Smooth muscle cell (in vitro differentiated cells): Measurements from ENCODE around the gene SGK1. TPM values are rescaled to one million over a fixed set of nuclear protein-coding genes. Genes with fewer than 3 reads are reported as not detected.
"Not testable (repeated sequence)": the region's sequence is repeated elsewhere in the genome, so short reads cannot be mapped to it uniquely, and the experiment has no call there.

Experiments used
- DNase-seq: peaks from one replicate; lab custom pipeline; 2025; ENCODE audit not compliant: unreplicated experiment; lab: John Stamatoyannopoulos, UW
- H2AFZ ChIP-seq: fragments of 200-600 bp; sonication (generic); 2 replicates; pipeline ENCODE4 v1.6.0; 2016; ENCODE audit warnings: antibody characterized with exemption, low read depth, mild to moderate bottlenecking
- H3F3A ChIP-seq: fragments of 200-600 bp; sonication (generic); 2 replicates; pipeline ENCODE4 v1.6.0; 2017; ENCODE audit warnings: antibody characterized with exemption, low read depth
- H3K27ac ChIP-seq: fragments of 200-600 bp; sonication (generic); 2 replicates; pipeline ENCODE4 v1.5.1; 2016; ENCODE audit warnings: low read depth, mild to moderate bottlenecking
- H3K27me3 ChIP-seq: fragments of 200-600 bp; sonication (generic); 2 replicates; pipeline ENCODE4 v1.6.1; 2016; ENCODE audit warnings: low read depth, mild to moderate bottlenecking
- H3K36me3 ChIP-seq: fragments of 200-600 bp; sonication (generic); 2 replicates; pipeline ENCODE4 v1.5.1; 2016; ENCODE audit warnings: low read depth
- H3K4me1 ChIP-seq: fragments of 200-600 bp; sonication (generic); 2 replicates; pipeline ENCODE4 v1.5.1; 2016; ENCODE audit warnings: low read depth
- H3K4me2 ChIP-seq: fragments of 200-600 bp; sonication (generic); 2 replicates; pipeline ENCODE4 v1.6.0; 2016; ENCODE audit warnings: mild to moderate bottlenecking
- H3K4me3 ChIP-seq: fragments of 200-600 bp; sonication (generic); 2 replicates; pipeline ENCODE4 v1.5.1; 2016; ENCODE audit warnings: mild to moderate bottlenecking
- H3K79me2 ChIP-seq: fragments of 200-600 bp; sonication (generic); 2 replicates; pipeline ENCODE4 v1.6.0; 2016; ENCODE audit warnings: low read depth, mild to moderate bottlenecking
- H3K9ac ChIP-seq: fragments of 200-600 bp; sonication (generic); 2 replicates; pipeline ENCODE4 v1.6.0; 2016; ENCODE audit warnings: low read depth
- H3K9me3 ChIP-seq: fragments of 200-600 bp; sonication (generic); replicated peaks from 2 replicates; pipeline ENCODE4 v1.5.1; 2016; ENCODE audit warnings: low read depth
- H4K20me1 ChIP-seq: fragments of 200-600 bp; sonication (generic); 2 replicates; pipeline ENCODE4 v1.6.0; 2016; ENCODE audit warnings: low read depth
- CTCF ChIP-seq: fragments of 200-600 bp; sonication (generic); IDR thresholded peaks from 2 replicates; pipeline ENCODE4 v1.5.1; 2017; ENCODE audit warnings: borderline replicate concordance, mild to moderate bottlenecking, antibody characterized with exemption; ENCODE audit not compliant: insufficient read depth, poor library complexity, severe bottlenecking
- WGBS: methylation state at CpG from one replicate; pipeline ENCODE4 v1.1.7; 2016; ENCODE audit warnings: low lambda C conversion rate; 5-methylcytosine and 5-hydroxymethylcytosine counted together
- polyA plus RNA-seq: library from polyadenylated mRNA; unstranded; fragments of >200 nt; fragmentation: Nextera tagmentation; extraction: Ambion mirVana; gene quantifications from 2 replicates; pipeline ENCODE4 v1.2.1, GENCODE V29; 2016
- total RNA-seq: library from RNA; depleted of rRNA; stranded (reverse); fragments of >200 nt; gene quantifications from 2 replicates; pipeline ENCODE4 v1.2.3, GENCODE V29; 2014

SGK1 gene
- total and polyA plus RNA-seq, 2 experiments from 2014 or later, result 18.9 to 109 TPM

- Histone ChIP-seq H3K27me3 (no peaks in the 10 kb centered on the region), H3K9ac (no peak overlapping the region), H3K4me3 (no peak overlapping the region), H3K4me2 (no peak overlapping the region), H4K20me1 (no peaks in the 10 kb centered on the region), H3K4me1 (peaks cover 2% of the 10 kb centered on the region), H3K36me3 (no peaks in the 10 kb centered on the region), H3F3A (no peaks in the 10 kb centered on the region), H3K27ac (no peak overlapping the region), H3K9me3 (no peaks in the 10 kb centered on the region), H2AFZ (no peak overlapping the region), H3K79me2 (no peaks in the 10 kb centered on the region)
- no peak for DNase-seq
- no peak for TF ChIP-seq CTCF
- WGBS, result 94% methylated on average over 3 of the region's 3 CpGs
Measured at GRCh38 chr6:134282816-134283215, 35.1 kb downstream of the SGK1 start.

GRCh38 chr6:134281388-134281787 is 36.5 kb downstream of the SGK1 start:
- Histone ChIP-seq H4K20me1 (no peaks in the 10 kb centered on the region), H3K4me2 (no peak overlapping the region), H3K9ac (no peak overlapping the region), H2AFZ (no peak overlapping the region), H3K27ac (no peak overlapping the region), H3K79me2 (no peaks in the 10 kb centered on the region), H3K36me3 (no peaks in the 10 kb centered on the region), H3F3A (no peaks in the 10 kb centered on the region), H3K4me3 (no peak overlapping the region), H3K9me3 (no peaks in the 10 kb centered on the region), H3K4me1 (no peaks in the 10 kb centered on the region), H3K27me3 (no peaks in the 10 kb centered on the region)
- TF ChIP-seq CTCF, result no peak
- 88% methylated on average over 6 of the region's 6 CpGs for WGBS
- DNase-seq, result no peak

- Histone ChIP-seq H3K27ac (no peak overlapping the region), H3K4me3 (no peak overlapping the region), H3F3A (no peaks in the 10 kb centered on the region), H4K20me1 (no peaks in the 10 kb centered on the region), H3K9ac (no peak overlapping the region), H3K4me1 (no peaks in the 10 kb centered on the region), H3K79me2 (no peaks in the 10 kb centered on the region), H3K36me3 (no peaks in the 10 kb centered on the region), H2AFZ (no peak overlapping the region), H3K4me2 (no peak overlapping the region), H3K9me3 (no peaks in the 10 kb centered on the region), H3K27me3 (no peaks in the 10 kb centered on the region)
- no peak for TF ChIP-seq CTCF
- 83% methylated on average over 6 of the region's 6 CpGs for WGBS
- DNase-seq, result no peak
Measured at GRCh38 chr6:134278000-134278399, 39.9 kb downstream of the SGK1 start.

- not testable (repeated sequence) for H2AFZ ChIP-seq, H3K27ac ChIP-seq, H3K79me2 ChIP-seq, H3K36me3 ChIP-seq, H3K4me2 ChIP-seq, H3K9ac ChIP-seq, H3F3A ChIP-seq, H3K4me1 ChIP-seq, H4K20me1 ChIP-seq, H3K4me3 ChIP-seq, H3K9me3 ChIP-seq, H3K27me3 ChIP-seq, DNase-seq
- 79% methylated on average over 4 of the region's 4 CpGs for WGBS
Measured at GRCh38 chr6:134276891-134277377, 41.0 kb downstream of the SGK1 start.
